Measurements from ENCODE around the gene SEMA3D.

DNA sequence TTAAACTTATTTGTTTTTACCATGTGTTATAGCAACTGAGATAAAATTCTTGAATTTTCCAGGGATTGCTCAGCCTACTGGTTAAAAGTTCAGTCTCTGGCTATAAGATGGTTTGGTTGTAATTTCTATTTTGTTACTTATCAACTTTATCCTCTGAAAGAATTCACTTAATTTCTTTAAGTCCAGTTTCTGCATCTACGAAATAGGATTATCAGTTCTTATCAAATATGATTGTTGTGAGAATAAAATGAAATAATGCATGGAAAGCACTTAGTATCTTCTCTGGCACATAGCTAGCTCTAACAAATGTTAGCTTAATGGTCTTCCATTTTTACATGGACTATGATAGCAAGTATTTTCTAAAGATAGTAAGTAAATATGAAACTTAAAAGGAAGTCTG, 53.3 kb downstream of the SEMA3D start:
- TF ChIP-seq, protein P1, sequence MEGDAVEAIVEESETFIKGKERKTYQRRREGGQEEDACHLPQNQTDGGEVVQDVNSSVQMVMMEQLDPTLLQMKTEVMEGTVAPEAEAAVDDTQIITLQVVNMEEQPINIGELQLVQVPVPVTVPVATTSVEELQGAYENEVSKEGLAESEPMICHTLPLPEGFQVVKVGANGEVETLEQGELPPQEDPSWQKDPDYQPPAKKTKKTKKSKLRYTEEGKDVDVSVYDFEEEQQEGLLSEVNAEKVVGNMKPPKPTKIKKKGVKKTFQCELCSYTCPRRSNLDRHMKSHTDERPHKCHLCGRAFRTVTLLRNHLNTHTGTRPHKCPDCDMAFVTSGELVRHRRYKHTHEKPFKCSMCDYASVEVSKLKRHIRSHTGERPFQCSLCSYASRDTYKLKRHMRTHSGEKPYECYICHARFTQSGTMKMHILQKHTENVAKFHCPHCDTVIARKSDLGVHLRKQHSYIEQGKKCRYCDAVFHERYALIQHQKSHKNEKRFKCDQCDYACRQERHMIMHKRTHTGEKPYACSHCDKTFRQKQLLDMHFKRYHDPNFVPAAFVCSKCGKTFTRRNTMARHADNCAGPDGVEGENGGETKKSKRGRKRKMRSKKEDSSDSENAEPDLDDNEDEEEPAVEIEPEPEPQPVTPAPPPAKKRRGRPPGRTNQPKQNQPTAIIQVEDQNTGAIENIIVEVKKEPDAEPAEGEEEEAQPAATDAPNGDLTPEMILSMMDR (IDR thresholded peaks at IDR 0.05), result no peak
- no peak for TF ChIP-seq ZFX (IDR thresholded peaks at IDR 0.05; ENCODE audit: borderline replicate concordance)

All from 22Rv1 (cell line).